ENCODE data around the gene LAMTOR3. TPM values are rescaled to one million over a fixed set of nuclear protein-coding genes. Genes with fewer than 3 reads are reported as not detected.

Gene LAMTOR3
- total RNA-seq, 3 donors from 2014 or later (not counting 1 experiment from before 2014, with no cell fraction given) = 18.1 to 29.9 (median 25.9) TPM

GRCh38 chr4:99861120-99861905, 32.9 kb downstream of the LAMTOR3 start:
- no peak for DNase-seq

GRCh38 chr4:99860521-99860920, 33.7 kb downstream of the LAMTOR3 start:
- no peak overlapping the region for H3K4me3 Mint-ChIP-seq
- no peak for DNase-seq
- H3K4me1 Mint-ChIP-seq = peaks cover 0 to 10% of the 10 kb centered on the region in 2 donors
- no peaks in the 10 kb centered on the region for H3K4me1 ChIP-seq (ENCODE audit: control insufficient read depth, insufficient read depth, low read length)
- no peak for TF ChIP-seq CTCF (IDR thresholded peaks at IDR 0.05)
- no peak overlapping the region for H3K4me3 ChIP-seq (ENCODE audit: low read length)
- no peaks in the 10 kb centered on the region for H3K27me3 ChIP-seq (ENCODE audit: control insufficient read depth, insufficient read depth, low read length)
- H3K9me3 ChIP-seq (ENCODE audit: control insufficient read depth, insufficient read depth, low read length) = no peaks in the 10 kb centered on the region
- no peaks in the 10 kb centered on the region for H3K9me3 Mint-ChIP-seq
- H3K27ac ChIP-seq (ENCODE audit: low read length) = no peak overlapping the region
- H3K27ac Mint-ChIP-seq = no peak overlapping the region
- intact Hi-C loops (cut with micrococcal nuclease) = no loop called here
- no CpG with 5 or more reads among the region's 2 CpGs for WGBS (ENCODE audit: insufficient coverage)
- peaks cover 0 to 2% of the 10 kb centered on the region in 2 donors for H3K27me3 Mint-ChIP-seq (ENCODE audit: low read depth in 2 of 2)
- peaks cover 14% of the 10 kb centered on the region for H3K36me3 ChIP-seq (ENCODE audit: control insufficient read depth, insufficient read depth, low read length)
- no peaks in the 10 kb centered on the region for H3K36me3 Mint-ChIP-seq
- ATAC-seq = no peak

More at GRCh38 chr4:99861120-99861905, 32.9 kb downstream of the LAMTOR3 start:
- no peaks in the 10 kb centered on the region for H3K9me3 ChIP-seq (ENCODE audit: control insufficient read depth, insufficient read depth, low read length)
- H3K27ac Mint-ChIP-seq = no peak overlapping the region
- no peaks in the 10 kb centered on the region for H3K9me3 Mint-ChIP-seq
- no peak overlapping the region for H3K4me3 Mint-ChIP-seq
- WGBS (ENCODE audit: insufficient coverage) = 0% methylated on average over 2 of the region's 5 CpGs
- TF ChIP-seq CTCF (IDR thresholded peaks at IDR 0.05) = no peak
- H3K4me1 Mint-ChIP-seq = peaks cover 0 to 2% of the 10 kb centered on the region in 2 donors
- intact Hi-C loops (cut with micrococcal nuclease) = no loop called here
- H3K36me3 ChIP-seq (ENCODE audit: control insufficient read depth, insufficient read depth, low read length) = peaks cover 18% of the 10 kb centered on the region
- peak overlapping the region; percentile 31 for H3K27ac ChIP-seq (ENCODE audit: low read length)
- no peaks in the 10 kb centered on the region for H3K36me3 Mint-ChIP-seq
- no peaks in the 10 kb centered on the region for H3K27me3 ChIP-seq (ENCODE audit: control insufficient read depth, insufficient read depth, low read length)
- H3K27me3 Mint-ChIP-seq (ENCODE audit: low read depth in 2 of 2) = peaks cover 0 to 2% of the 10 kb centered on the region in 2 donors
- no peak overlapping the region for H3K4me3 ChIP-seq (ENCODE audit: low read length)
- no peaks in the 10 kb centered on the region for H3K4me1 ChIP-seq (ENCODE audit: control insufficient read depth, insufficient read depth, low read length)
- ATAC-seq = no peak

GRCh38 chr4:99859618-99860017, 34.6 kb downstream of the LAMTOR3 start:
- TF ChIP-seq CTCF (IDR thresholded peaks at IDR 0.05) = no peak
- DNase-seq (no peak), ATAC-seq (no peak)
- Mint-ChIP-seq H3K9me3 (no peaks in the 10 kb centered on the region), H3K4me1 (peaks cover 0 to 11% of the 10 kb centered on the region in 2 donors), H3K4me3 (no peak overlapping the region), H3K27me3 (ENCODE audit: low read depth in 2 of 2) (peaks cover 0 to 2% of the 10 kb centered on the region in 2 donors), H3K36me3 (no peaks in the 10 kb centered on the region), H3K27ac (no peak overlapping the region)
- 84% methylated on average over 2 of the region's 2 CpGs for WGBS (ENCODE audit: insufficient coverage)
- intact Hi-C loops (cut with micrococcal nuclease) = no loop called here
- Histone ChIP-seq H3K27me3 (ENCODE audit: control insufficient read depth, insufficient read depth, low read length) (no peaks in the 10 kb centered on the region), H3K4me3 (ENCODE audit: low read length) (no peak overlapping the region), H3K9me3 (ENCODE audit: control insufficient read depth, insufficient read depth, low read length) (no peaks in the 10 kb centered on the region), H3K36me3 (ENCODE audit: control insufficient read depth, insufficient read depth, low read length) (peaks cover 8% of the 10 kb centered on the region), H3K4me1 (ENCODE audit: control insufficient read depth, insufficient read depth, low read length) (no peaks in the 10 kb centered on the region), H3K27ac (ENCODE audit: low read length) (no peak overlapping the region)

Measured in natural killer cell (primary cell).